ENCODE measurements around the gene ABCB11. TPM values are rescaled to one million over a fixed set of nuclear protein-coding genes. Genes with fewer than 3 reads are reported as not detected.
"Not testable (repeated sequence)": the region's sequence is repeated elsewhere in the genome, so short reads cannot be mapped to it uniquely, and the experiment has no call there.

Gene ABCB11
- total RNA-seq, 2 experiments from 2014 or later, result not detected

GRCh38 chr2:168952424-168952823 lies 78.7 kb downstream of the ABCB11 start:
- H3K4me1 Mint-ChIP-seq, result no peaks in the 10 kb centered on the region
- no peak overlapping the region for H3K27ac Mint-ChIP-seq
- no peak for DNase-seq
- H3K36me3 Mint-ChIP-seq, result peaks cover 4% of the 10 kb centered on the region
- peaks cover 4% of the 10 kb centered on the region for H3K27me3 Mint-ChIP-seq
- no peak overlapping the region for H3K4me3 Mint-ChIP-seq
- peaks cover 16% of the 10 kb centered on the region for H3K9me3 Mint-ChIP-seq

GRCh38 chr2:168951871-168952270 lies 79.3 kb downstream of the ABCB11 start:
- Mint-ChIP-seq H3K4me1 (no peaks in the 10 kb centered on the region), H3K9me3 (peaks cover 16% of the 10 kb centered on the region), H3K27ac (no peak overlapping the region), H3K36me3 (peaks cover 4% of the 10 kb centered on the region), H3K27me3 (peaks cover 4% of the 10 kb centered on the region), H3K4me3 (no peak overlapping the region)
- no peak for DNase-seq

- H3K27me3 Mint-ChIP-seq, result peaks cover 3% of the 10 kb centered on the region
- no peaks in the 10 kb centered on the region for H3K4me1 Mint-ChIP-seq
- H3K27ac Mint-ChIP-seq, result no peak overlapping the region
- no peak for DNase-seq
- no peak overlapping the region for H3K4me3 Mint-ChIP-seq
- peaks cover 4% of the 10 kb centered on the region for H3K36me3 Mint-ChIP-seq
- H3K9me3 Mint-ChIP-seq, result peaks cover 15% of the 10 kb centered on the region
Observed at GRCh38 chr2:168949324-168949723, 81.8 kb downstream of the ABCB11 start.

DNA sequence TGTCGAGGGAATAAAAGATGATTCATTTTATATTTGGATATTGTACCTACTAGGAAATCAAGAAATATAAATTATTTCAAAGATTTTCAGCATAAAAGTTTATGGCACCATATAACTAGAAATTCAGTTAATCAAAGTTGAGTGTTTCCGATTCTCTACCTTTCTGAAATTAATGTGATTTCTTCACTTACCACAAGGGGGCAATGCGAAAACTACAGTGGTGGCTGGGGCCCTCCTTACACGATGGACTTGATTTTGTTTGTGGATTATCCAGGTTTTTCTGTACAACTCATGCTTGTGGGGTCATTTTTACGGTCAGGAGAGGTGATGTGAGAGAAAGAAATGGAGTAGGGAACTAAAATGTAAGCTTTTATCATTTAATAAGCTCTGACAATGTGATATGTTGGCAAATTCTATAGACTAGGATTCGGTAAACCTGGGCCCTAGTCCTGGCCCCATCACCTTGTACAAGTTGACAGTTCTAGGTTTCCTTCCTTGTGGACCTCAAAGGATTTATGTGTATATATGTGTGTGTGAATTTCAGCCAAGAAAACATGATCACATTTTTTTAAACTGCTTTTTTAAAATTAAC lies 82.4 kb downstream of the ABCB11 start:
- Mint-ChIP-seq H3K9me3 (peaks cover 13% of the 10 kb centered on the region), H3K27me3 (peaks cover 7% of the 10 kb centered on the region), H3K4me1 (no peaks in the 10 kb centered on the region), H3K4me3 (no peak overlapping the region), H3K36me3 (peaks cover 4% of the 10 kb centered on the region), H3K27ac (no peak overlapping the region)
- no peak for DNase-seq

- DNase-seq, result no peak
- no peak overlapping the region for H3K27ac Mint-ChIP-seq
- H3K36me3 Mint-ChIP-seq, result no peaks in the 10 kb centered on the region
- no peak overlapping the region for H3K4me3 Mint-ChIP-seq
- H3K9me3 Mint-ChIP-seq, result peaks cover 3% of the 10 kb centered on the region
- no peaks in the 10 kb centered on the region for H3K4me1 Mint-ChIP-seq
- H3K27me3 Mint-ChIP-seq, result peaks cover 7% of the 10 kb centered on the region
Observed at GRCh38 chr2:168945508-168945907, 85.6 kb downstream of the ABCB11 start.

- Mint-ChIP-seq H3K4me1 (peaks cover 1% of the 10 kb centered on the region), H3K27ac (no peak overlapping the region), H3K4me3 (no peak overlapping the region), H3K27me3 (peaks cover 7% of the 10 kb centered on the region), H3K36me3 (no peaks in the 10 kb centered on the region), H3K9me3 (no peaks in the 10 kb centered on the region)
- no peak for DNase-seq
Observed at GRCh38 chr2:168944065-168944464, 87.1 kb downstream of the ABCB11 start.

DNA sequence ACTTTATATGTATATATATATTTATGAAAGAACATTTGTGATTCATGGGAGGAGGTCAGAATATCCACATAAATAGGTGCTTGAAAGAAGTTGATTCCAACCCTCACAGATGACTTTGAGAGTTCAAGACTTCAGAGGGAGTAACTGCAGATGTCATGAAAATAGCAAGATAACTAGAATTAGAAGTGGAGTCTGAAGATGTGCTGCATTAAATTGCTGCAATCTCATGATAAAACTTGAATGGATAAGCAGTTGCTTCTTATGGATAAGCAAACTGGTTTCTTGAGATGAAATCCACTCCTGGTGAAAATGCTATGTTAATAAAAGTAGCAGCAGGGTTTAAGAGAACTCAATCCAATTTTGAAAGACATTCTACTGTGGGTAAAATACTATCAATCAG lies 89.8 kb downstream of the ABCB11 start:
- Mint-ChIP-seq H3K9me3 (no peaks in the 10 kb centered on the region), H3K4me3 (no peak overlapping the region), H3K27ac (no peak overlapping the region), H3K36me3 (no peaks in the 10 kb centered on the region), H3K27me3 (peaks cover 7% of the 10 kb centered on the region), H3K4me1 (peaks cover 1% of the 10 kb centered on the region)
- no peak for DNase-seq

- H3K36me3 Mint-ChIP-seq, result no peaks in the 10 kb centered on the region
- H3K27ac Mint-ChIP-seq, result no peak overlapping the region
- no peak overlapping the region for H3K4me3 Mint-ChIP-seq
- DNase-seq, result no peak
- peaks cover 1% of the 10 kb centered on the region for H3K4me1 Mint-ChIP-seq
- peaks cover 7% of the 10 kb centered on the region for H3K27me3 Mint-ChIP-seq
- H3K9me3 Mint-ChIP-seq, result no peaks in the 10 kb centered on the region
Observed at GRCh38 chr2:168939918-168940317, 91.2 kb downstream of the ABCB11 start.

DNA sequence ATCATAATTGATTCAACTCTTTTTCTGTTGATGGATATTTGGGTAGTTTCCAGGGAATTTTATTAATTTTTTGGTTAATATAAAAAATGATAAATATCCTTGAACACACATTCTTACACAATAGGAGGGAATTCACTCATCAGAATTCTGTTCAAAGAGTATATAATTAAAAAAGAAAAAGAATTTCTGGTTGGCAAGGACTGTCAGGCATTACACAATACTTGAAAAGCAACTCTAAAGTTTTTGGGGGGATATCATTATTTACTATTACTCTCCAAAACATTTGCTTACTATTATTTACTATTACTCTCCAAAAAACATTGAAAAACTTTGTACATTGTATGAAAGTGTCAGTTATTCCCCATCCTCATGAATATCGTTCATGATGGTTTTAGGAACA lies 92.1 kb downstream of the ABCB11 start:
- Mint-ChIP-seq H3K4me3 (no peak overlapping the region), H3K36me3 (no peaks in the 10 kb centered on the region)

GRCh38 chr2:168935810-168936581 lies 95.1 kb downstream of the ABCB11 start:
- H3K27ac Mint-ChIP-seq, result no peak overlapping the region
- H3K4me1 Mint-ChIP-seq, result peaks cover 1% of the 10 kb centered on the region
- H3K4me3 Mint-ChIP-seq, result no peak overlapping the region
- H3K36me3 Mint-ChIP-seq, result no peaks in the 10 kb centered on the region
- H3K27me3 Mint-ChIP-seq, result peaks cover 4% of the 10 kb centered on the region
- no peaks in the 10 kb centered on the region for H3K9me3 Mint-ChIP-seq
- DNase-seq, result no peak

More for the DNA sequence above, 92.1 kb downstream of the ABCB11 start:
- no peak overlapping the region for H3K27ac Mint-ChIP-seq
- peaks cover 2% of the 10 kb centered on the region for H3K27me3 Mint-ChIP-seq
- no peak for DNase-seq
- peaks cover 1% of the 10 kb centered on the region for H3K4me1 Mint-ChIP-seq
- H3K9me3 Mint-ChIP-seq, result no peaks in the 10 kb centered on the region

DNA sequence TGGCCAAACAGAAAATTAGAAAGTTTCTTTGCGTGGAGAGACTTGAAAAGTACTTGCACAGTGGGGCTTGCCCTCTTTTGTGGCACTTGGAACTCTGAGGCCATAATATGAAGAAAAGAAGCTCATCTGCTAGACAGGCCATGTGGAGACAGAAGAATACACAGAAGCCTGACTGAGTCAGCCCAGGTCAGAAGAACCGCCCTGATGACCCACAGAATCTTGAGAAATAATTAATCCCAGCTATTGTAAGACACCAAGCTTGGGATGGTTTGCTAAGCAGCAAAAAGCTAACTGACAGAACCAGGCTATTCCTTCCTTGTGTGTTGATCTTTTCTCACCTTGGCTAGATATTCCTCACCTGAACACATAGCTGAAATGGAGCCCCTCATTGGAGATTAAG lies 96.3 kb downstream of the ABCB11 start:
- DNase-seq, result no peak
- no peaks in the 10 kb centered on the region for H3K9me3 Mint-ChIP-seq
- H3K36me3 Mint-ChIP-seq, result no peaks in the 10 kb centered on the region
- H3K4me3 Mint-ChIP-seq, result no peak overlapping the region
- H3K4me1 Mint-ChIP-seq, result peaks cover under 1% of the 10 kb centered on the region
- H3K27ac Mint-ChIP-seq, result no peak overlapping the region
- peaks cover 4% of the 10 kb centered on the region for H3K27me3 Mint-ChIP-seq

DNA sequence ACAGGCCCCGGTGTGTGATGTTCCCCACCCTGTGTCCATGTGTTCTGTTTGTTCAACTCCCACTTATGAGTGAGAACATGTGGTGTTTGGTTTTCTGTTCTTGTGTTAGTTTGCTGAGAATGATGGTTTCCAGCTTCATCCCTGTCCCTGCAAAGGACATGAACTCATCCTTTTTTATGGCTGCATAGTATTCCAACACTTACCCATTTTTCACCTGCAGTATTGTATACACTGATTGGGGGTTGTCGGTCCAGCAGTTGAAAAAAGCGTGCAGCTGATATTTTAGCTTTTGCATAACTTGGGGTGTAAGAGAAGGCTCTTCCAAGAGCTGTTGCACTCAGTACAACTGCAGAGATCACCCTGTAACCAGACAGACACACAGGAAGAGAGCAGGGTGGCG lies 99.0 kb downstream of the ABCB11 start:
- not testable (repeated sequence) for DNase-seq, H3K27ac Mint-ChIP-seq, H3K4me3 Mint-ChIP-seq, H3K4me1 Mint-ChIP-seq, H3K9me3 Mint-ChIP-seq, H3K36me3 Mint-ChIP-seq
- H3K27me3 Mint-ChIP-seq, result peaks cover 17% of the 10 kb centered on the region

GRCh38 chr2:168930242-168930641 lies 100.9 kb downstream of the ABCB11 start:
- Mint-ChIP-seq H3K4me3 (no peak overlapping the region), H3K27me3 (peaks cover 26% of the 10 kb centered on the region), H3K4me1 (no peaks in the 10 kb centered on the region), H3K9me3 (no peaks in the 10 kb centered on the region), H3K36me3 (no peaks in the 10 kb centered on the region), H3K27ac (no peak overlapping the region)
- DNase-seq, result no peak

DNA sequence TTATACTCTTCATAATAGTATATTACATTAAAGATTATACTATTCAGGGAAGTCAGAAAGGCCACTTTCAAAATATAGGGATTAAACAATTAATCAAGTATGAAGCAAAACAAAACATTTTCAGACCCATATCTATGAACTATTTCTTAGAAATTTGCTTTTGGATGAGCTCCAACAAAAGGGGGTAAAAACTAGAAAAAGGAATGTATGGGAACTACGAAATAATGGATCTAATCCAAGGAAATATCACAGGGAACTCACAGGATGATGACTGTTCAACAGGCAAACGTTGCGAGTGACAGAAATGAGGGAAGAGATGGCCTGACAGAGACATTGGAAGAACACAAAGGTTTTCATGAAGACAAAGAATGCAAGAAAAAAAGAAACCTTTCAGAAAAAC lies 102.1 kb downstream of the ABCB11 start:
- Mint-ChIP-seq H3K9me3 (no peaks in the 10 kb centered on the region), H3K36me3 (no peaks in the 10 kb centered on the region), H3K27ac (no peak overlapping the region), H3K27me3 (peaks cover 26% of the 10 kb centered on the region), H3K4me1 (no peaks in the 10 kb centered on the region), H3K4me3 (no peak overlapping the region)
- no peak for DNase-seq

DNA sequence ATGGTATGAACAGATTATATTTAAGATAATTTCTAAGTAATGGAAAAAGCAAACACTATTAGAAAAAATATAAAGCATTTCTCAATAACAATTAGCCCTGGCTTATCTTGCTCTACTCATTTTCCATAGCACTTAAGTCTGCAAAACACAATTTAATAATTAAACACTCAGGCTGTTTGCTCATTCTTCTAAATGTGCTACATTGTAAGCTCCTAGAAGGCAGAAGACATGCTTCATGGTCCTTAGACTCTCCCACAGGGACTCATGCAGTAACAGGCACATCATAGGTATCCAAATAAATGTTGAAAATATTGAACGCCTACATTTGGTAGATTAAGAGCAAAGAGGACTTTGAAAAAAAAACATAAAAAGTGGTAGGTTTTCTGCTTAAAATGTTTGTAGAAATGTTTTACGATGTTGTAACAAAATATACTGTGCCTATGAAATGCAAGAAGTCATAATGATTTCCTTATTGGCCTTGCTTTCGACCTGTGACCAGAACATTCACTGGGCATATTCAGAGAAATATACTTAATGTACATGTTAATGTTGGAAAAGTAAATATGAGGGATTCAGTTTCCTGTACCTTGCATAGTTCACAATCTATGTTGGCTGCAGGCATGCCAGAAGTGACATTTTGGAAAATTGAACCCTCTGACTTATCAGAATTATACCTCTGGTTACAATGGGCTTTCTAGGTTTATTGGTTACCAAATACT lies 102.9 kb downstream of the ABCB11 start:
- no peak for DNase-seq
- no peak overlapping the region for H3K4me3 Mint-ChIP-seq
- H3K4me1 Mint-ChIP-seq, result no peaks in the 10 kb centered on the region
- H3K27me3 Mint-ChIP-seq, result peaks cover 31% of the 10 kb centered on the region
- H3K27ac Mint-ChIP-seq, result no peak overlapping the region
- H3K9me3 Mint-ChIP-seq, result no peaks in the 10 kb centered on the region
- no peaks in the 10 kb centered on the region for H3K36me3 Mint-ChIP-seq
